GM18520 (cell line): ENCODE results near the gene POU3F3.

Source experiments
- ATAC-seq: cut with Tn5 transposase; IDR thresholded peaks from one replicate; pipeline ENCODE4 v1.9.1; 2021; ENCODE audit not compliant: unreplicated experiment

Gene POU3F3

DNA sequence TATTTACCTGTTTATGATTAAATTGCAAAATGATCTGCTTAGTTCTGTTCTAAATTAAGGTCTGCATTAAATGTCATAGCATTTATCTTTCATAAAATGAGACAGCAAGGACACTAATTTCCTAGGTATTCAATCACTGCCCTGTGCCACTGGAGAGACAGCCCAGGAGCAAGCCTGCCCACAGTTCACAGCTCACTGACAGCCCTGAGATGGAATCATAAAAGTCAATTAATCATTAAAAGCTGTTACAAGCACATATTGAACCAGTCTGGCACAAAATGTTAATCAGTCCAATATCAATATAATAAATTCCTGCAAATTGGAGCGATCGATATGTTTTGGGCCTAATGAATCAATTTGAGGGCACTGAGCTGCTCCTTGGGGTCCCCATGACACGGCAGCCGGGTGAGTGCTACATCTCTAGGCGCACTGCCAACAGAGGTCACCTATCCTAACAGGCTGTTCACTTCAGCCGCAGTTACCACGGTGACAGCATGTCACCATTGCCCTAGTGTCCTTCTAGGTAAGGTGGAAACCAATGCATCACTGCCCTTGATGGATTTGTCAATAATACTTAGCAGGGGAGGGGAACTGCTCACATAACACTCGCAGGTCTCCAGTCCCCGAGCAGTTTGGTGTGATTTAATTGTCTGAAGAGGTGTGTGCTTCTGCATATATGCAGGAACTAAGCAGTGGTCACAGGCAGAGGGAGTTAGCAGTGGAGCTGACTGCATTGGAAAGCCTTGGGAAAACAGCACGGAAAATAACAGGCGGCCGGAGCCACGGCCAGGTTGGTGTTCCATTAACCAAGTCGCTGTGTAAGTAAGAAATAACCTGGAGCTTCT lies 47.3 kb downstream of the POU3F3 start:
- ATAC-seq: no peak

DNA sequence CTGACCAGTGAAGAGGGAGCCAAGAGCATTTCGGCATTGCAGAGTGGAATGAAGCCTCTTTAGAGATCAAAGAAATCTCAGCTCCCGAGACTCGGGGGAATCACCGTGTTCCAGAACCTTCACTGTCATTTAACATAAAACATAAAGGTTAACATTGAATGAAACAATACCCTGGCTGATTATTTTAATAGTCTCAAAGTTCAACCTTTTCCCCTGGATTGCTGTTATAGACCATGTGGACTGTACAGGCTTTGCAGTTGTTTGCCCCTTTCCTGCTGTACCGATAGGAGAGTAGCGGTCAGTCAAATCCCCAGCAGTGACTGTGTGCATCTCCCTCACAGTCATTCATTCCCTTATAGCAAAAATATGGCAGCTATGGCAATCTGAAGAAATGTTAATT lies 48.4 kb downstream of the POU3F3 start:
- no peak for ATAC-seq
